Measurements from ENCODE around the gene MAST4. TPM values are rescaled to one million over a fixed set of nuclear protein-coding genes. Genes with fewer than 3 reads are reported as not detected.

MAST4 gene
- total RNA-seq, 2 donors from 2014 or later, result 11.0 to 11.5 TPM

GRCh38 chr5:67160272-67160671 is 564.1 kb downstream of the MAST4 start:
- H3K4me3 Mint-ChIP-seq, result no peak overlapping the region

GRCh38 chr5:67160985-67161384 is 564.8 kb downstream of the MAST4 start:
- Mint-ChIP-seq H3K27ac (no peak overlapping the region), H3K9me3 (no peaks in the 10 kb centered on the region), H3K36me3 (ENCODE audit: low read depth) (peaks cover 12% of the 10 kb centered on the region), H3K4me3 (no peak overlapping the region), H3K27me3 (ENCODE audit: insufficient read depth) (no peaks in the 10 kb centered on the region), H3K4me1 (peaks cover 23% of the 10 kb centered on the region)
- peaks cover 8% of the 10 kb centered on the region for H3K4me1 ChIP-seq (ENCODE audit: control insufficient read depth, insufficient read depth, low read length)
- WGBS, 2 experiments (ENCODE audit: insufficient coverage in 1 of 2, insufficient read length in 1 of 2), result 81 to 94% methylated on average over 2 to 3 of the region's 3 CpGs
- TF ChIP-seq CTCF (conservative IDR thresholded peaks at IDR 0.05), result no peak
- no peak for DNase-seq
- H3K9ac ChIP-seq (ENCODE audit: extremely low read depth, low read length, poor library complexity, severe bottlenecking), result no peak overlapping the region
- H3K36me3 ChIP-seq (ENCODE audit: control insufficient read depth, insufficient read depth, low read length), result peaks cover 7% of the 10 kb centered on the region
- no peak overlapping the region for H3K27ac ChIP-seq (ENCODE audit: low read depth, low read length)
- no peaks in the 10 kb centered on the region for H3K9me3 ChIP-seq (ENCODE audit: control insufficient read depth, low read length)
- H3K4me3 ChIP-seq (ENCODE audit: low read length), result no peak overlapping the region
- no peaks in the 10 kb centered on the region for H3K27me3 ChIP-seq (ENCODE audit: control insufficient read depth, insufficient read depth, low read length, poor library complexity, severe bottlenecking)

More at GRCh38 chr5:67160272-67160671, 564.1 kb downstream of the MAST4 start:
- no peak overlapping the region for H3K27ac ChIP-seq (ENCODE audit: low read depth, low read length)
- no peaks in the 10 kb centered on the region for H3K27me3 Mint-ChIP-seq (ENCODE audit: insufficient read depth)
- DNase-seq, result no peak
- no peaks in the 10 kb centered on the region for H3K27me3 ChIP-seq (ENCODE audit: control insufficient read depth, insufficient read depth, low read length, poor library complexity, severe bottlenecking)
- peaks cover 12% of the 10 kb centered on the region for H3K36me3 Mint-ChIP-seq (ENCODE audit: low read depth)
- H3K9me3 Mint-ChIP-seq, result no peaks in the 10 kb centered on the region
- H3K4me3 ChIP-seq (ENCODE audit: low read length), result no peak overlapping the region
- TF ChIP-seq CTCF (conservative IDR thresholded peaks at IDR 0.05), result no peak
- H3K9me3 ChIP-seq (ENCODE audit: control insufficient read depth, low read length), result no peaks in the 10 kb centered on the region
- H3K36me3 ChIP-seq (ENCODE audit: control insufficient read depth, insufficient read depth, low read length), result peaks cover 7% of the 10 kb centered on the region
- H3K27ac Mint-ChIP-seq, result no peak overlapping the region
- WGBS, 2 experiments (ENCODE audit: insufficient coverage in 1 of 2, insufficient read length in 1 of 2), result 94% methylated on average over 3 of the region's 3 CpGs; no CpG with 5 or more reads in 1 of the 2 experiments
- peaks cover 8% of the 10 kb centered on the region for H3K4me1 ChIP-seq (ENCODE audit: control insufficient read depth, insufficient read depth, low read length)
- H3K9ac ChIP-seq (ENCODE audit: extremely low read depth, low read length, poor library complexity, severe bottlenecking), result no peak overlapping the region
- H3K4me1 Mint-ChIP-seq, result peaks cover 22% of the 10 kb centered on the region

GRCh38 chr5:67161767-67162166 is 565.6 kb downstream of the MAST4 start:
- Histone ChIP-seq H3K9me3 (ENCODE audit: control insufficient read depth, low read length) (no peaks in the 10 kb centered on the region), H3K4me1 (ENCODE audit: control insufficient read depth, insufficient read depth, low read length) (peaks cover 8% of the 10 kb centered on the region), H3K36me3 (ENCODE audit: control insufficient read depth, insufficient read depth, low read length) (peaks cover 7% of the 10 kb centered on the region), H3K27me3 (ENCODE audit: control insufficient read depth, insufficient read depth, low read length, poor library complexity, severe bottlenecking) (no peaks in the 10 kb centered on the region), H3K9ac (ENCODE audit: extremely low read depth, low read length, poor library complexity, severe bottlenecking) (no peak overlapping the region), H3K4me3 (ENCODE audit: low read length) (no peak overlapping the region), H3K27ac (ENCODE audit: low read depth, low read length) (no peak overlapping the region)
- peaks cover 24% of the 10 kb centered on the region for H3K4me1 Mint-ChIP-seq
- TF ChIP-seq CTCF (conservative IDR thresholded peaks at IDR 0.05), result no peak
- no peak overlapping the region for H3K27ac Mint-ChIP-seq
- H3K4me3 Mint-ChIP-seq, result no peak overlapping the region
- H3K36me3 Mint-ChIP-seq (ENCODE audit: low read depth), result peaks cover 12% of the 10 kb centered on the region
- WGBS, 2 experiments (ENCODE audit: insufficient coverage in 1 of 2, insufficient read length in 1 of 2), result 86 to 90% methylated on average over 5 of the region's 5 CpGs
- no peaks in the 10 kb centered on the region for H3K9me3 Mint-ChIP-seq
- no peak for DNase-seq
- no peaks in the 10 kb centered on the region for H3K27me3 Mint-ChIP-seq (ENCODE audit: insufficient read depth)

All from endodermal cell (in vitro differentiated cells).